ENCODE data around the gene POLD1. TPM values are rescaled to one million over a fixed set of nuclear protein-coding genes. Genes with fewer than 3 reads are reported as not detected.
A peak's percentile ranks its signal among the peaks of the same experiment; 100 is the strongest.
"Not testable (repeated sequence)": the region's sequence is repeated elsewhere in the genome, so short reads cannot be mapped to it uniquely, and the experiment has no call there.

Gene POLD1
- total RNA-seq, 1 donor from 2014 or later: 36.7 TPM

DNA sequence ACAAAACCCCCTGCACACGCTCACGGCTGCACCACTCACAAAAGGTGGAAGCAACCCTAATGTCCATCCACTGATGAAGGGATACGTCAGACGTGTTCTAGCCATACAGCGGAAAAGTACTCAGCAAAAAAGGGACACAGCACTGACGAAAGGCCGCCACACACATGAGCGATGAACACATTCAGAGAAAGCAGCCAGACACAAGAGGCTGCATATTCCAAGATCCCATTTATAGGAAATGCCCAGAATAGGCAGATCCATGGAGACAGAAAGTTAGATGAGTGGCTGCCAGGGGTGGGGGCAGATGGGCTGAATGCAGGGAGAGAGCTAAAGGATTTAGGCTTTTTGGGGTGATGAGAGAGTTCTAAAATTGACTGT, 3.7 kb downstream of the POLD1 start:
- no peak overlapping the region for H3K27ac ChIP-seq
- no peaks in the 10 kb centered on the region for H3K27me3 ChIP-seq
- no peak overlapping the region for H3K4me2 ChIP-seq
- H3K79me2 ChIP-seq (ENCODE audit: low read depth): peaks cover 74% of the 10 kb centered on the region
- H3K4me3 ChIP-seq: no peak overlapping the region
- H3K36me3 ChIP-seq: peaks cover 6% of the 10 kb centered on the region
- peaks cover 8% of the 10 kb centered on the region for H3F3A ChIP-seq (ENCODE audit: low read depth)
- Mint-ChIP-seq H3K36me3 (peaks cover 36% of the 10 kb centered on the region), H3K9me3 (peaks cover 15% of the 10 kb centered on the region), H3K27me3 (ENCODE audit: insufficient read depth, low read depth) (peaks cover 22% of the 10 kb centered on the region), H3K4me1 (peaks cover 20% of the 10 kb centered on the region), H3K4me3 (peak overlapping the region; percentile 9), H3K27ac (no peak overlapping the region)
- H3K9me3 ChIP-seq (ENCODE audit: low read depth): no peaks in the 10 kb centered on the region
- H4K20me1 ChIP-seq (ENCODE audit: low read depth): peaks cover 21% of the 10 kb centered on the region
- no peak for DNase-seq (ENCODE audit: low spot score)
- no peak overlapping the region for H2AFZ ChIP-seq (replicated peaks)
- no peak for TF ChIP-seq EZH2phosphoT487 (IDR thresholded peaks at IDR 0.05)
- no peak for TF ChIP-seq EZH2 (IDR thresholded peaks at IDR 0.05)
- TF ChIP-seq, protein P1, sequence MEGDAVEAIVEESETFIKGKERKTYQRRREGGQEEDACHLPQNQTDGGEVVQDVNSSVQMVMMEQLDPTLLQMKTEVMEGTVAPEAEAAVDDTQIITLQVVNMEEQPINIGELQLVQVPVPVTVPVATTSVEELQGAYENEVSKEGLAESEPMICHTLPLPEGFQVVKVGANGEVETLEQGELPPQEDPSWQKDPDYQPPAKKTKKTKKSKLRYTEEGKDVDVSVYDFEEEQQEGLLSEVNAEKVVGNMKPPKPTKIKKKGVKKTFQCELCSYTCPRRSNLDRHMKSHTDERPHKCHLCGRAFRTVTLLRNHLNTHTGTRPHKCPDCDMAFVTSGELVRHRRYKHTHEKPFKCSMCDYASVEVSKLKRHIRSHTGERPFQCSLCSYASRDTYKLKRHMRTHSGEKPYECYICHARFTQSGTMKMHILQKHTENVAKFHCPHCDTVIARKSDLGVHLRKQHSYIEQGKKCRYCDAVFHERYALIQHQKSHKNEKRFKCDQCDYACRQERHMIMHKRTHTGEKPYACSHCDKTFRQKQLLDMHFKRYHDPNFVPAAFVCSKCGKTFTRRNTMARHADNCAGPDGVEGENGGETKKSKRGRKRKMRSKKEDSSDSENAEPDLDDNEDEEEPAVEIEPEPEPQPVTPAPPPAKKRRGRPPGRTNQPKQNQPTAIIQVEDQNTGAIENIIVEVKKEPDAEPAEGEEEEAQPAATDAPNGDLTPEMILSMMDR (IDR thresholded peaks at IDR 0.05): no peak
- H3K9ac ChIP-seq: no peak overlapping the region
- no peaks in the 10 kb centered on the region for H3K4me1 ChIP-seq

DNA sequence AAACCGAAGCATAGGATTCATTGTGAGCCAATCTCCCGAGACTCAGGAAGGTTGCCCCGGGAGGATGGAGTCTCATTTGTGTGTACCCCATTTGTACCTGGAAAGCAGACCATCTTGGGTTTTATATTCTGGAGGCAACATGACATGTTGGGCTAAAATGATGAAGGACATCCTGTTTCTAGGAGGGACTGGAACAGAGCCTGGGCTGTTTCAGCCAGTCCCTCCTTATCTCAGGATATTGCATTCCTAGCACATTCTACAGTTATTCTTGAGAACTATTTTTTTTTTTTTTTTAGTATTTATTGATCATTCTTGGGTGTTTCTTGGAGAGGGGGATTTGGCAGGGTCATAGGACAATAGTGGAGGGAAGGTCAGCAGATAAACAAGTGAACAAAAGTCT, 6.1 kb downstream of the POLD1 start:
- peaks cover 89% of the 10 kb centered on the region for H3K79me2 ChIP-seq (ENCODE audit: low read depth)

DNA sequence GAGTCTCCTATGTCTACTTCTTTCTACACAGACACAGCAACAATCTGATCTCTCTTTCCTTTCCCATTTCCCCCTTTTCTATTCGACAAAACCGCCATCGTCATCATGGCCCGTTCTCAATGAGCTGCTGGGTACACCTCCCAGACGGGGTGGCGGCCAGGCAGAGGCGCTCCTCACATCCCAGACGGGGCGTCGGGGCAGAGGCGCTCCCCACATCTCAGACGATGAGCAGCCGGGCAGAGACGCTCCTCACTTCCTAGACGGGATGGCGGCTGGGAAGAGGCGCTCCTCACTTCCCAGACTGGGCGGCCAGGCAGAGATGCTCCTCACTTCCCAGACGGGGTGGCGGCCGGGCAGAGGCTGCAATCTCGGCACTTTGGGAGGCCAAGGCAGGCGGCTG, 6.8 kb downstream of the POLD1 start:
- not testable (repeated sequence) for DNase-seq (ENCODE audit: low spot score); H3K9ac ChIP-seq; H2AFZ ChIP-seq (replicated peaks); H3K4me1 ChIP-seq; H3K4me3 ChIP-seq; H3K27me3 ChIP-seq; H3K9me3 ChIP-seq (ENCODE audit: low read depth); H4K20me1 ChIP-seq (ENCODE audit: low read depth); H3K36me3 ChIP-seq; H3K4me3 Mint-ChIP-seq; H3K27me3 Mint-ChIP-seq (ENCODE audit: insufficient read depth, low read depth); H3F3A ChIP-seq (ENCODE audit: low read depth); H3K4me2 ChIP-seq; H3K4me1 Mint-ChIP-seq; H3K27ac Mint-ChIP-seq; H3K27ac ChIP-seq
- H3K9me3 Mint-ChIP-seq: peaks cover 19% of the 10 kb centered on the region
- peaks cover 49% of the 10 kb centered on the region for H3K36me3 Mint-ChIP-seq
- H3K79me2 ChIP-seq (ENCODE audit: low read depth): peaks cover 89% of the 10 kb centered on the region

More for the DNA sequence above, 6.1 kb downstream of the POLD1 start:
- not testable (repeated sequence) for H3K4me3 ChIP-seq; H3K9me3 ChIP-seq (ENCODE audit: low read depth); H3K4me3 Mint-ChIP-seq; H3K36me3 ChIP-seq; H3K4me1 ChIP-seq; H3F3A ChIP-seq (ENCODE audit: low read depth); H3K27me3 Mint-ChIP-seq (ENCODE audit: insufficient read depth, low read depth); H3K4me2 ChIP-seq; H3K27ac Mint-ChIP-seq; H2AFZ ChIP-seq (replicated peaks); H3K27me3 ChIP-seq; DNase-seq (ENCODE audit: low spot score); H3K4me1 Mint-ChIP-seq; H3K9ac ChIP-seq; H3K27ac ChIP-seq
- Mint-ChIP-seq H3K36me3 (peaks cover 49% of the 10 kb centered on the region), H3K9me3 (peaks cover 19% of the 10 kb centered on the region)
- H4K20me1 ChIP-seq (ENCODE audit: low read depth): peaks cover 13% of the 10 kb centered on the region

DNA sequence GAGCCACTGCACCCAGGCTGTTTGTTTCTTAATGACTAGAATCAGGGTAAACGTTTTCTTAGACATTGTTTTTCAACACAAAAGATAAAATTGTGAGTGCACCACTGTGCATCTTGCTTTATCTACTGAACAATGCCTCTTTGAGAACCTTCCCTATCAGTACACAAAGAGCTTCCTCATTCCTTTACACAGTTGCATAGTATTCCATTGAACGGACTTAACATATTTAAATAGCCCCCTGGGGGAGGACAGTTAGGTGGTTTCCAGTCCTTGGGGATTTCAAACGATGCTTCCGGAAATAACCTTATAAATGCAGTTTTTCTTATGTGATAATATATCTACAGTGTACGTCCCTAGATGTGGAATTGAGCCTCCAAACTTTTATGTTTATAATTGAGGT, 8.6 kb downstream of the POLD1 start:
- Histone ChIP-seq H3K36me3 (peaks cover 6% of the 10 kb centered on the region), H3F3A (ENCODE audit: low read depth) (no peaks in the 10 kb centered on the region), H3K27ac (no peak overlapping the region), H4K20me1 (ENCODE audit: low read depth) (no peaks in the 10 kb centered on the region), H2AFZ (replicated peaks) (no peak overlapping the region), H3K79me2 (ENCODE audit: low read depth) (peaks cover 88% of the 10 kb centered on the region), H3K4me1 (no peaks in the 10 kb centered on the region), H3K27me3 (no peaks in the 10 kb centered on the region), H3K4me3 (no peak overlapping the region), H3K4me2 (no peak overlapping the region), H3K9ac (no peak overlapping the region), H3K9me3 (ENCODE audit: low read depth) (no peaks in the 10 kb centered on the region)
- Mint-ChIP-seq H3K27ac (no peak overlapping the region), H3K4me3 (no peak overlapping the region), H3K27me3 (ENCODE audit: insufficient read depth, low read depth) (peaks cover 8% of the 10 kb centered on the region), H3K9me3 (peaks cover 19% of the 10 kb centered on the region), H3K4me1 (peaks cover 2% of the 10 kb centered on the region), H3K36me3 (peaks cover 48% of the 10 kb centered on the region)
- DNase-seq (ENCODE audit: low spot score): no peak
- TF ChIP-seq, protein P1 (IDR thresholded peaks at IDR 0.05): no peak
- TF ChIP-seq EZH2phosphoT487 (IDR thresholded peaks at IDR 0.05) (no peak), EZH2 (IDR thresholded peaks at IDR 0.05) (no peak)

Measured in neural progenitor cell (in vitro differentiated cells).